Activated CD8-positive, alpha-beta memory T cell treated with anti-CD3 and anti-CD28 coated beads, Interleukin-2, amount 50 U/mL, for 24 hours (primary cell): Measurements from ENCODE around the gene APEH.

Source experiments
- DNase-seq: peaks from one replicate; pipeline ENCODE4 v3.0.0-alpha.2; 2020; ENCODE audit errors: extremely low read depth

Gene APEH

GRCh38 chr3:49650637-49651036, 23.5 kb upstream of the APEH start:
- DNase-seq = no peak

- DNase-seq = no peak
Measured at GRCh38 chr3:49652218-49652902, 21.8 kb upstream of the APEH start.

GRCh38 chr3:49652903-49653415, 21.2 kb upstream of the APEH start:
- no peak for DNase-seq

- no peak for DNase-seq
Measured at GRCh38 chr3:49653621-49654020, 20.5 kb upstream of the APEH start.

GRCh38 chr3:49654176-49654825, 19.9 kb upstream of the APEH start:
- DNase-seq = no peak

GRCh38 chr3:49654955-49655556, 19.1 kb upstream of the APEH start:
- DNase-seq = no peak

- no peak for DNase-seq
Measured at GRCh38 chr3:49655731-49656285, 18.3 kb upstream of the APEH start.

GRCh38 chr3:49656541-49657112, 17.5 kb upstream of the APEH start:
- no peak for DNase-seq

- DNase-seq = no peak
Measured at GRCh38 chr3:49657208-49657915, 16.8 kb upstream of the APEH start.

- no peak for DNase-seq
Measured at GRCh38 chr3:49658711-49659110, 15.4 kb upstream of the APEH start.

GRCh38 chr3:49659756-49660155, 14.4 kb upstream of the APEH start:
- DNase-seq = no peak

GRCh38 chr3:49661281-49661680, 12.9 kb upstream of the APEH start:
- DNase-seq = no peak

GRCh38 chr3:49662021-49662420, 12.1 kb upstream of the APEH start:
- DNase-seq = no peak

GRCh38 chr3:49662720-49663413, 11.3 kb upstream of the APEH start:
- no peak for DNase-seq

- DNase-seq = no peak
Measured at GRCh38 chr3:49663831-49664230, 10.3 kb upstream of the APEH start.

GRCh38 chr3:49664300-49664699, 9.9 kb upstream of the APEH start:
- DNase-seq = no peak

GRCh38 chr3:49665822-49666519, 8.2 kb upstream of the APEH start:
- DNase-seq = no peak

- no peak for DNase-seq
Measured at GRCh38 chr3:49666592-49666991, 7.6 kb upstream of the APEH start.

GRCh38 chr3:49667701-49668413, 6.3 kb upstream of the APEH start:
- no peak for DNase-seq

- no peak for DNase-seq
Measured at GRCh38 chr3:49668414-49668797, 5.7 kb upstream of the APEH start.
